ENCODE results near the gene PTPRD.

Gene PTPRD

GRCh38 chr9:8579661-8580060 is 2033.1 kb downstream of the PTPRD start:
- in situ Hi-C loops (cut with MboI; ENCODE audit: low sequenced_read_pairs), result no loop called here

GRCh38 chr9:8576741-8577140 is 2036.1 kb downstream of the PTPRD start:
- in situ Hi-C loops (cut with MboI; ENCODE audit: low sequenced_read_pairs), result no loop called here

GRCh38 chr9:8574846-8575245 is 2038.0 kb downstream of the PTPRD start:
- in situ Hi-C loops (cut with MboI; ENCODE audit: low sequenced_read_pairs), result no loop called here

GRCh38 chr9:8572209-8572608 is 2040.6 kb downstream of the PTPRD start:
- in situ Hi-C loops (cut with MboI; ENCODE audit: low sequenced_read_pairs), result no loop called here

GRCh38 chr9:8571643-8572042 is 2041.2 kb downstream of the PTPRD start:
- in situ Hi-C loops (cut with MboI; ENCODE audit: low sequenced_read_pairs), result no loop called here

GRCh38 chr9:8570776-8571175 is 2042.0 kb downstream of the PTPRD start:
- in situ Hi-C loops (cut with MboI; ENCODE audit: low sequenced_read_pairs), result no loop called here

GRCh38 chr9:8569823-8570222 is 2043.0 kb downstream of the PTPRD start:
- in situ Hi-C loops (cut with MboI; ENCODE audit: low sequenced_read_pairs), result no loop called here

GRCh38 chr9:8567963-8568579 is 2044.7 kb downstream of the PTPRD start:
- in situ Hi-C loops (cut with MboI; ENCODE audit: low sequenced_read_pairs), result no loop called here

- in situ Hi-C loops (cut with MboI; ENCODE audit: low sequenced_read_pairs), result no loop called here
Observed at GRCh38 chr9:8564960-8565359, 2047.8 kb downstream of the PTPRD start.

GRCh38 chr9:8560560-8561525 is 2052.0 kb downstream of the PTPRD start:
- in situ Hi-C loops (cut with MboI; ENCODE audit: low sequenced_read_pairs), result no loop called here

GRCh38 chr9:8558176-8558575 is 2054.6 kb downstream of the PTPRD start:
- in situ Hi-C loops (cut with MboI; ENCODE audit: low sequenced_read_pairs), result no loop called here

- in situ Hi-C loops (cut with MboI; ENCODE audit: low sequenced_read_pairs), result no loop called here
Observed at GRCh38 chr9:8555762-8556500, 2056.9 kb downstream of the PTPRD start.

GRCh38 chr9:8553444-8553843 is 2059.4 kb downstream of the PTPRD start:
- in situ Hi-C loops (cut with MboI; ENCODE audit: low sequenced_read_pairs), result no loop called here

- in situ Hi-C loops (cut with MboI; ENCODE audit: low sequenced_read_pairs), result no loop called here
Observed at GRCh38 chr9:8552732-8553131, 2060.1 kb downstream of the PTPRD start.

GRCh38 chr9:8549214-8549613 is 2063.6 kb downstream of the PTPRD start:
- in situ Hi-C loops (cut with MboI; ENCODE audit: low sequenced_read_pairs), result no loop called here

GRCh38 chr9:8543219-8543618 is 2069.6 kb downstream of the PTPRD start:
- in situ Hi-C loops (cut with MboI; ENCODE audit: low sequenced_read_pairs), result no loop called here

- in situ Hi-C loops (cut with MboI; ENCODE audit: low sequenced_read_pairs), result no loop called here
Observed at GRCh38 chr9:8542537-8542936, 2070.3 kb downstream of the PTPRD start.

GRCh38 chr9:8539681-8540197 is 2073.1 kb downstream of the PTPRD start:
- in situ Hi-C loops (cut with MboI; ENCODE audit: low sequenced_read_pairs), result no loop called here

GRCh38 chr9:8536845-8537244 is 2076.0 kb downstream of the PTPRD start:
- in situ Hi-C loops (cut with MboI; ENCODE audit: low sequenced_read_pairs), result no loop called here

- in situ Hi-C loops (cut with MboI; ENCODE audit: low sequenced_read_pairs), result no loop called here
Observed at GRCh38 chr9:8534828-8535227, 2078.0 kb downstream of the PTPRD start.

GRCh38 chr9:8533681-8534080 is 2079.1 kb downstream of the PTPRD start:
- in situ Hi-C loops (cut with MboI; ENCODE audit: low sequenced_read_pairs), result no loop called here
